Measurements from ENCODE around the gene OR2W3. TPM values are rescaled to one million over a fixed set of nuclear protein-coding genes. Genes with fewer than 3 reads are reported as not detected.

Gene OR2W3
- polyA plus RNA-seq, 1 donor from 2014 or later: 0.91 TPM

DNA sequence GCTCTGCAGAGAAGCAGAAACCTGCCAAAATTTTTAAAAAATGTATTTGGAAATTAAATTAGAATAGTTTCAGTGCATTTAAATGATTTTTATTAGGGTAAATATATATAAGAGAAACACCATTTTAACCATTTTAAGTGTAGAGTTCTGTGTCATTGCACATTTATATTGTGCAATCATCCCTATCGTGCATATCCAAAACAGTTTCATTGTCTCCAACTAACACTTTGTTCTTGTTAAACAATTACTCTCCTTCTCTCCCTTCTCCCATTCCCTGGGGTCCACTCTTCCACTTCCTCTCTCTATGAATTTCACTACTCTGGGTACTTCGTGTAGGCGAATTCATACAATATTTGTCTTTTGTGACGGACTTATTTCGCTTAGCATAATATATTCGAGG is 47.2 kb downstream of the OR2W3 start:
- Mint-ChIP-seq H3K9me3 (peaks cover 2 to 4% (median 4%) of the 10 kb centered on the region in 3 donors), H3K4me1 (peaks cover 0 to 5% (median 0%) of the 10 kb centered on the region in 3 donors), H3K36me3 (no peaks in the 10 kb centered on the region), H3K4me3 (no peak overlapping the region), H3K27ac (no peak overlapping the region), H3K27me3 (no peaks in the 10 kb centered on the region)

Other genes starting within 250 kb of the OR2W3 start
- not detected for gene OR13G1, start 215.8 kb upstream of the OR2W3 start, polyA plus RNA-seq
- gene OR6F1, start 178.9 kb upstream of the OR2W3 start, polyA plus RNA-seq: not detected
- gene OR14K1, start 157.0 kb upstream of the OR2W3 start, polyA plus RNA-seq: not detected
- gene OR14A2, start 147.4 kb upstream of the OR2W3 start, polyA plus RNA-seq: not detected
- gene OR1C1, start 135.0 kb upstream of the OR2W3 start, polyA plus RNA-seq: not detected
- gene OR14A16, start 71.5 kb upstream of the OR2W3 start, polyA plus RNA-seq: not detected
- not detected for gene OR11L1, start 53.7 kb upstream of the OR2W3 start, polyA plus RNA-seq
- gene TRIM58, start 38.4 kb upstream of the OR2W3 start, polyA plus RNA-seq: 0.95 TPM
- not detected for gene OR2T8, start 24.7 kb downstream of the OR2W3 start, polyA plus RNA-seq
- not detected for gene OR2AJ1, start 29.3 kb downstream of the OR2W3 start, polyA plus RNA-seq
- gene OR2L8, start 53.3 kb downstream of the OR2W3 start, polyA plus RNA-seq: not detected
- gene OR2AK2, start 69.6 kb downstream of the OR2W3 start, polyA plus RNA-seq: not detected
- not detected for gene OR2L5, start 118.1 kb downstream of the OR2W3 start, polyA plus RNA-seq
- not detected for gene OR2L2, start 134.5 kb downstream of the OR2W3 start, polyA plus RNA-seq
- gene OR2L3, start 151.2 kb downstream of the OR2W3 start, polyA plus RNA-seq: not detected
- 0.39 TPM for gene OR2L13, start 199.6 kb downstream of the OR2W3 start, polyA plus RNA-seq
- gene OR2M5, start 249.6 kb downstream of the OR2W3 start, polyA plus RNA-seq: not detected